ENCODE data around the gene TMEM8B.

TMEM8B gene

DNA sequence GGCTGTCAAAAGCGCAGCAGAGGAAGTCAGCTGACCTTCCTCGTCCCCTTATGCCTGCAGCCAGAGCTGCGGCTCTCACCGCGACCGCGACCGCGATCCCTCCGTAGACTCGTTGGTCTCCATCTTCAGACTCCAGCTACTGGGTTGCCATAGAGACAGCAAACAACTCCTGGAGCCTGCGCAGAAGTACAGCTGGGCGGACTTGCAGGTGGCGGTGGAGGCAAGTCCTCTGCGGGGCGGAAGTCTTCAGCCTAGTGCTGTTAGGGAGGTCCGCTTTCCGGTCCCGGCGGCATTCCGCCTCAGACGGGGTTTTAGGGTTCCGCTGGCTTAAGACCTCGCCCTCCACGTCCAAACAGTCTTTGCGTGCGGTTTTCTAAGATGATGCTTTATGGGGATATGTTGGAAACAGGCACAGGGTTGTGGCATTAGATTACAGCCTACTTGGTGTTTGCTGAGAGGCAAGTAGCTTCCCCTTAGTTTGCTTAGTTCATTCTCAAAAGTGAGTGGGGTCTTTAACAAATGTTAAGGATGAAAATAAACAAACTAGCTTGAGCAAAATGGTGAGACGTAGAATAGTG is 16.9 kb upstream of the TMEM8B start, which contains the start of gene SPAG8:
Gene SPAG8 (minus strand): TSS at position 238 of the 578 bp plus-strand sequence. CDS start 115 bp downstream, at position 123.
- DNase-seq, result peak; percentile 90

DNA sequence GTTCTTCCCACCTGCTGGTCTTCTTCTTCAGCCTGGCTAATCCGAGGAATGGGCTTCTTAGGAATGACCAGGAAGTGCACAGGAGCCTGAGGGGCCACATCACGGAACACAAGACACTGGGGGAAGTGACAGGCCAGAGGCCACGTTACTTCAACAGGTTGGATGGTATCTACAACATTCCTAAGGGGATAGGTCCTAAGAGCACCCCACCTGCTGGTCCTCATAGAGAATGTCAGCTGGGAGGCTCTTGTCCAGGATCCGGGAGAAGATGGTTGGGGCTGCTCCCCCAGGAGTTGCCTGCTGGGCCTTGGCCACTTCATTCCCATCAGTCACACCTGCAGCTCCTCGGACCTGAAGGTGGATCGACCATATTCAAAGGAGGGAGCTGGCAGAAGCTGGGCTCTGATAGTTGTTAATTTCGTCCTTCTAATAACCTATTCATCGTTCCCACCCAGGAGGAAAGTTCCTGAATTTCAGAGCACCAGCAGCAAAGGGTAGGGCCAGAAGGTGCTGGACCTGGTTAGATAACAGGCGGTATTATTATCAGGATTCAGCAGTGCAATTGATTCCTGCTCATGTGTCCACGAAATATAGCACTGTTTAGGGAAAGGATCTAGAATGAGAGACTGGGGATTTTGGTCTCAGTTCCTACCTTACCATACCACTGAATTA is 15.5 kb upstream of the TMEM8B start:
- DNase-seq, result no peak

DNA sequence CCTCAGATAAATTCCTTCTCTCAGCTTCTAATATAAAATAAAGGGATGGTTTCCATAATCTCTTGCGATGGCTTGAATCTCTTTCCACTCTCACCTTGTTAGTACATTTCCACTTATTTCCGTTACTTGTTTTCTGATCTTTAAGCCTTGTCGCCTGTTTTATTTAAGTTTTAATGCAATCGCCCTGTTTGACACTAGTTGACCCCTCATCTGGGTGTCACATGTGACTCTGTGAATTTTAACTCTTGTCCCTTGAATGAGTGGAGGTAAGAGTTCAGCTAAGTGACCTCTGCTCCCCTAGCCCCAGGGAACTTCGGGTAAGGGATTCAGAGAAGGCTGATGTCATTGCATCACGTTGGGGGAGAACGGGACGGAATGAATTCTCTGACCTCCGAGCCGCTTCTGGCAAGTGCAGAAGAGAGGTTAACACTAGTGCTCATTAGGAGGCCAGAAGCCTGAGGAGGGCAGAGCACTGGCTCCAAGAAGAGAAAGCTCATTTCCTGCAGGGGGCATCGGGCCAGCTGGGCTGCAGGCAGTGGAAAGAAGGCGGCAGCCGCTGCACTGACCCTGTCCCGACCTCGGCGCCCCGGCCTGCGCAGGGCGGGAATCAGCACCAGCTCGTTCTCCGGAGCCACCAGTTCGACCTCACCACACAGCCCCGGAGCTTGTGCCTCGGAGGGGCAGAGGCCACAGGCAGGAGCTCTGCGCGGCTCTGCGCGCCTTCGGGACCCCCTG is 14.8 kb upstream of the TMEM8B start:
- DNase-seq, result no peak

DNA sequence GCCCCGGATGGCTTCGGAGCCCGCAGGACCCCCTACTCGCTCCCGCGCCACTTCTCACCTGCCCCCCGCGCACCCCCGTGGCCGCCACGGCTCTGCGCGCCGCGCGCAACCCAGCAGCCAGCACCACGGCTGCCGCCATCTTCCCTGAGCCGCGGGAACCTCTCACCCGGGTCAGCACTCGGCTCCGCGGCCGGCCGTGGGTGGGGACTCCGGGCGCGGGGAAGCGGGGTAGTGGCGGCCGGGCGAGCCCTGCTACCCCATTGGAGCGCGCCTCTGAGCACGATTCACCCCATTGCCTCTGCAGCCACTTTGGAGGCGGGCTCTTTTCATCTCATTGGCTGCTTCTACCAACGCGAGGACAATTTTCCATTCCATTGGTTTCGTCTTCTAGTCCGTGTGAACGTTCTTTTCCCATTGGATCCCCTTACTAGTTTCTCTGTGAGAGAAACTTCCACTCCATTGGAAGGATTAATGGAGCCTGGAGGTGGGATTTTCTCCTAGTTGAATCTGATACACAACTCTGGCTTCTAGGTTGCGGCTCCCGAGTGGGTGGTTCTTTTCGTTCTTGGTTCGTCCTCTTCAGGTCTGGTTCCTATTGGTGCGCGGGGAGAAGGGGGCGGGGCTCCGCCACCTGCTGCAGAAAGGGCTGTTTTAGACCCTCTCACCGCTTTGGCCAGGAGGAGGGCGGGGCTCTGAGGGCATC is 14.0 kb upstream of the TMEM8B start, which contains the start of gene HINT2:
Gene HINT2 (minus strand): TSS at position 202 of the 703 bp plus-strand sequence. CDS start 63 bp downstream, at position 139.
- DNase-seq, result peak; percentile 89

DNA sequence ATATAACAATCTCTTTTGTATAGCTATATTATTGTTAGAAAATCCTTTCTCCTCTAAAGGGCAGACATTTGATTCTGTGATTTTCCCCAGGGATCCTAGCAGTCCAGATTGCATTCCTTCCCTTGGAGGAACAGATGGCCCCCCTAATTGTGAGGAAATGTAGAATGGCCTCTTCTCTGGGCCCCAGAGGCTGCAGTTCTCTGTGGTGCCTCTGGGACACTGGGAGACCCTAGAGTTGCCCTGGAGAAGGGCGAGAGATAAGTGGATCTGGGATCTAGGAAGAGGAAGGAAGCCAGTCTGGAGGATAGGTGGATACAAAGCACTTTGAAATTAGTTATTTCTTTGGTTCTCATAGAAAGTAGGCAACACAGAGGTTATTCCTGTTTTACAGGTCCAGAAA is 12.3 kb upstream of the TMEM8B start:
- DNase-seq, result no peak

DNA sequence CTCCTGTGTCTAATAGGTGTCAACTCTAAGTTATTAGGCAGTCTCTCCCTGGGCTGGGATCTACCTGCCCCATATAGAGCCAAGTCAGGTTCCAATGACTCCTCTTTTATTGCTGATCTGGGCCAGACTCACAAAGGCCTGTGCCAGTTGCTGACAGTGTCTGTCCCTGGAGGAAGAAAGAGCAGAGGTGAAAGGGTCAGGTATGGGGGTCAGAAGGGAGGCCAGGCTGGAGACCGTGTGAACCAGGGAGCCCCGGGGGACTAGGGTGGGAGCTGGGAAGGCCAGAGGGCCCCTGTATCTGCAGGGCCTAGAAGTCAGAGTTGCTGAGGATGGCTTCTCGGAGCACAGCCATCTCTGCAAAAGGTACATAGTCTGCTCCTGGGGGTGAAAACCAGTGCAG is 10.7 kb upstream of the TMEM8B start:
- no peak for DNase-seq

DNA sequence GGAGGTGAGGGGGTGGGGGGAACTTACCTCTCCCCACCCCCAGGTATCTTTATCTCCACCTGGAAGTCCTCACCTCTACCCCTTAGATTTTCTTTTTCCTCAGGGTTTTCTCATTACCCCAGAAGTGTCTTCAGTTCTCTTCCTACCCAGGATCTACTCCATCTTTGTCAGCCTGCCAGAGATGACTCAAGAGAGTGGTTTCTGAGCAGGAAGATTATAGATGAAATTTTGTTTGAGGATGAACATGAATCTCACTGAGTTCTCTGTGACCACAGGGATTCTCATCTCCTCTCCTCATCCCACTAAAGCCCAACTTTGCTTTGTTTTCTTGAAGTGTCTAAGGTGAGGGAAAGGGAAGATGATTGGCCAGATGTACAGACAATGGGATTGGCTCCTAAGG is 9.0 kb upstream of the TMEM8B start:
- no peak for DNase-seq

DNA sequence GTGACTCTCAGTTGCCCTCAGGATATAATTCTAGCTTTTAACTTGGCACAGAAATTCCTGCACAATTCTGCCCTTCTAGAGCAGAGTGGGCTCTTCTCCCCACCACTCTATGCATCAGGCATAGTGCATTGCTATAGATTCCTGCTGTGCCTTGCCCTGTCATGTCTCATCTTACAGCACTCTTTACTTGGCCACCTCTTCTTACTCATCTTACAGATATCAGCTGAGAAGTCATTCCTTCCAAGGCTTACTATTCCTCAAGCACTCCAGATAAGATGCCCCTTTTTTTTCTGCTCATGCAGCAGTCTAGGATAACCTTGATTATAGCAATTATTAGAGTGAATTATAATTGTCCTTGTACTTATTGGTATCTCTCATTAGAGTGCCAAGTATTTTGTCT is 6.1 kb upstream of the TMEM8B start:
- no peak for DNase-seq

DNA sequence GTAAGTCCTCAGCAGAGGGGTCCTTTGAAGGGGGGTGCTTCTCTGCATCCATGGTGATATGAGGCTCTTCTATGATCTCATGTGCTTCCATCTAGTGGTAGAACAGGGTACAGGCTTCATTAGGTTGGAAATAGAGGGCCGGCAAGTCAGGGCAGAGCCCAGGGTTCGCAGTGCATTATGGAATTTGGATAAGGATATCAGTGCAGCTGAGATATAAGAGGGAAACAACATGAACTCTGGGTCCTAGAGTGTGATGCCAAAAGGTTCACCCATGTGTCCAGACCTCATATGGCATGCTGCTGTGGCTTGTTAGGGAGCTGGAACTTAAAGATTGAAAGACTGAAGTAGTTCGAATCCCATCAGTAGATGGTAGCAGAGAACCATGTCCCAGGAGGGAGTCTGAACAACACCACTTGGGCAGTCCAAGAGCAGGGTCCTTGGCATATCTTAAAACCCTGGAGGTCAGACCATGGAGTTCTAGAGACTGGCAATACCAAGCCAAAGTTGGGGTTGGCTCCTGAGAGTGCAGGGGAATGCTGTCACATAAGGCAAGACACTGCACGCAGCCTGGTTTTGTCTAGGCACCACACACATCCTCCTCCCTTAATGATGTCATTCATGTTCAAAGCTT is 2.8 kb upstream of the TMEM8B start:
- DNase-seq, result no peak

DNA sequence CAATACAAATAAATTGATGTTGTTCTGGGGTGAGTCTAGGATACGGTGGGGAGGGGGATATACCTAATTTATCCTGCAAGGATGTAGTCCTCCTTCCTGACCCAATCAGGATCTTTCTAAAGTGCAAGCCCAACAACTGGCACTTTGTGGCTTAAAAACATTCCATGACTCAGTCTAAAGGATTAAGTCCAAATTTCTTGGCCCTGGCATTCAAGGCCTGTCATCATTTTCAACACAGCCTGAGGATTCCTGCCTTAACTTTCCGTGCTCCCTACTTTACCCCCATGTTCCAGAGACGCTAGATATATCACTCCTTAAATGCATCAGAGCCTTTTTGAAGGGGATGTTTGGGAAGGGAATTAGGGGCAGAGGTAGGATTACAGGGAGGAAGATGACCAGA is 1.5 kb upstream of the TMEM8B start:
- DNase-seq, result no peak

DNA sequence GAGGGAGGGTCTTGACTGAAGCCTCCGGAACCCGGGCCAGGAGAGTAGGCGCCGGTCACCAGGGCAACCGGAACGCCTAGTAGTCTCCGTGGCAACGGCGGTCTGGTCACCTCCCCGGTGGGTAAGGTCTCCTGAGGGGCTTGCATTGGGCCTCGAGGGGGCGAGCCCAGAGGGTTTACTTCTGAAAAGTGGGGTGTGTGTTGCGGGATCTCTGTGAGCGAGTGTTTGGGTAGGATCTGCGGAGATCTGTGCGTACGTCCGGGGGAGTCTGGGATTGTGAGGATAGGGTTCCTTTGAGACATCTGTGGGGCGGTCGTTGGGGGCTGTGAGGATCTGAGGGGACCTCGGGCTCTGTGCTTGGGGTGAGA is 328 bp upstream of the TMEM8B start, which contains the start of gene FAM221B:
Gene FAM221B (minus strand): TSS at position 17 of the 368 bp plus-strand sequence. CDS start 2,571 bp downstream, outside the sequence.
- DNase-seq, result no peak

DNA sequence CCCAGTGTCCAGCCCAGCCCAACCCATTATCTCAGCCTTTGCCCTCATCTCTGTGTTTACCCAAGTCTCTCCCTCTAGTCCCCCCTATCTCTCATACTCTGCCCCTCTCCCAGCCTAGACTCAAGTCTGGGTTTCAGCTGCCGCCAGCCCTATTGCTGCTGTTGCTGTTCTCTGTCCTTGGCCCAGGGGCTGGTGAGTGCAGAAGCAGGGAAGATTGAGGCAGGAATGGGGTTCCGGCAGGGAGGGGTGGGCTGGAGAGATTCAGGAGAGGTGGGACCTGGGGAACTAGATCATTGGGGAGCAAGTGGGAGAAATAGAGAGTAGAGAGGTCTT is 702 bp downstream of the TMEM8B start:
- DNase-seq, result no peak

DNA sequence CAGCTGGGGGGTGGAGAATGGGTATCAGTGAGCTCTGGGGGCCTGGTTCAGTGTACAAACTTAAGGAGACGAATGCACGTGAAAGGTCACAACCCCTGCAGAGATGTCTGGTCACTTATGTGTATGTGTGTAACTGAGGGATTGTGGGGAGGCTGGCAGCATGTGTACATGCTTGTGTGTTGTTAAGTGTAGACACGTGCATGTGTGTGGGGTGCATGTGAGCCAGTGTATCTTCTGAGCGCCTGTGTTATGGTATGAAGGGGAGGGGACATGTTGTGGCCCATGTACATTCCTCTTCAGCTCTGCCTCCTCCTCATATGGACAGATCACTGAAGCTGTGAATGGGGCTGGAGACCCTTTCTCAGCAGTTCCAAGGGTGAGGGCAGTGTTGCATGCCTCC is 2.0 kb downstream of the TMEM8B start:
- no peak for DNase-seq

DNA sequence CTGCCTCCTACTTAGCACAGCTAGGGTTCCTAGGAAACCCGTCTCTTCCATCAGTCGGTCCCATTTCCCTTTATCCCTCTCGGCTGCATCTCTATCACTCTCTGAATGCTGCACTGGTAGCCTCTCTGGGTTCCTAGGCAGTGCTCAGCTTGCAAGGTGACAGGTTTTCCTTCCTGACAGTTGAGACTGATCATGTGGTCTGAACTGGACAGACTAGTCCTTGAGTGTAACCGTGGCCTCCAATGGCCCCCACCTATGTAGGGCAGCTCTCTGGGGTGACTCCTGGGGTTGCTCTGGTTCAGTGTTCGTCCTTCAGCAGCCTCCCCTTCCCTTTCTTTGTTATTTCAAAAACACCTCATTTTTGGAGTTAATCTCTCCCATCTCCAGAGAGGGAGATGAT is 3.8 kb downstream of the TMEM8B start:
- DNase-seq, result no peak

DNA sequence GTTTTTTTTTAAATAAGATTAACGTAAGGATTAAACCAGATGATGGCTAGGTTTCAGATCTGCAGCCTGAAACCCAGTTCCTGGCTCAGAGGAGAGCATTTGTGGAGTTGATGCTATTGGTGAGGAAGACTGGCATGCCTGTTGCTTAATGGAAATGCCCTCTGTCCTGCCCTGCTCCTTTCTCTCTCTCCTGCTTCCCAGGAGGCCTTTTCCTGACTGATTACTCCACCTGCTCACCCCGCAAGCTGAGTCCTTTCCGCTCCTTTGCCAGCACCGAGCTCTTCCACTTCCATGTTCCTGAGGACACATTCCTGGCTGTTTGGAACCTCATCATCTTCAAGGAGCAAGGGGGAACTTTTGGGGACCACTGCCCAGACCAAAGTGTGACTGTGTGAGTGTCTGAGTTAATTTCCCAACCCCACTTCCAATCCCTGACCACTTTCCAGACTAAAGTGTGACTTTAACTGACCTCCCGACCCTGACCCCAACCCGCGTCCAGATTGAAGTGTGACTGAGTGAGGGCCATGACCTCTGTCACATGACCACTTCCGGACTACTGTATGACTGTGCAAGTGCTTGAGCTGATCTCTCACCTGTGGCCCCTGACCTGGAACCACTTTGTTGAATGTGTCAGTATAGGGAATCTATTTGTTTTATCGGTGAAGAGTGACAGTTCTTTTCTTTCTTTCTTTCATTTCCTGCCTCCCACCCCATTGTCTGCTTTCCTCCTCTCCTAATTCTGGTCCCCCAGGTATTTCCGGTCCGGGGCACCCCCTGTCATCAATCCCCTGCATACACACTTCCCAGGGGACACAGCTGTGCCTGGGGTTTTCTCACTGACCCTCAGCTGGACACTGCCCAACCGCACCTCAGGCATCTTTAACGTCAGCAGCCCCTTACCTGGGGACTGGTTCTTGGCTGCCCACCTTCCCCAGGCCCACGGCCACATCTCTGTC is 5.5 kb downstream of the TMEM8B start:
- no peak for DNase-seq

DNA sequence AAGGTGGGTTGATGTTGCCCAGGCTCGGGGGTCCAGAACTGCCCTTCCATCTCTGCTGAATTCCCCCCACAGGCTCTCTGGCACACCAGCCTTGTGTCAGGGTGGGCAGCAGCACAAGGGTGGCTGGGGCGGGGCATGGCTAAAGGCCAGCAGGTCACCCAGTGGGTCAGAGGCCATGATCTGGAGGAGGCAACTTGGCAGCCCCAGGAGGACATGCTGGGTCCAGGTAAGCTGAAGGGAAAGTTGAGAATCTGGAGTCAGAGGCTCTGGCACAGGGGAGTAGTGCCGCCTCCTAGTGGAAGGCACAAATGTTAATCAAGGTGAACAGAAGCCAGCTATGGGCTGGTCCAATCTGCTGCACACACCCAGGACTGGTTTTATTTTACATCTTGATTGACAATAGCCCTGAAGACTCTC is 6.2 kb downstream of the TMEM8B start:
- no peak for DNase-seq

DNA sequence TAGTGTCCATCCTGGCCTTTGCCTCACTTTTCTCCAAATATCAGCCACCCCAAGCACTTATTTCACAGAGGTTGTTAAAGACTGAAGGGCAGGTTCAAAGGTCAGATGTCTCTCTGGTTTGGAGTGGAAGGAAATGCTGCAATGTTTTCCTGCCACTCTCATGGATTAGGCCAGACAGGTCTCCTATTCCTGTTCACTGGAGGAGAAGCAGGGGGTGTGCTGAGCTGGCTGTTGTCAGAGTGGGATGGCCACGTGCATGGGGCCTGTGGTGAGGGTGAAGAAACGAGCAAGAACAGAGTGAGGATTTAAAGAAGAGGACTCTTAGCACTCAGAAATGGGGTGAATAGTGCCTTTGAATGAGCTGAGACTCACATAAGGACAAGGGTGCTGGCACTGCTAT is 6.7 kb downstream of the TMEM8B start:
- no peak for DNase-seq

DNA sequence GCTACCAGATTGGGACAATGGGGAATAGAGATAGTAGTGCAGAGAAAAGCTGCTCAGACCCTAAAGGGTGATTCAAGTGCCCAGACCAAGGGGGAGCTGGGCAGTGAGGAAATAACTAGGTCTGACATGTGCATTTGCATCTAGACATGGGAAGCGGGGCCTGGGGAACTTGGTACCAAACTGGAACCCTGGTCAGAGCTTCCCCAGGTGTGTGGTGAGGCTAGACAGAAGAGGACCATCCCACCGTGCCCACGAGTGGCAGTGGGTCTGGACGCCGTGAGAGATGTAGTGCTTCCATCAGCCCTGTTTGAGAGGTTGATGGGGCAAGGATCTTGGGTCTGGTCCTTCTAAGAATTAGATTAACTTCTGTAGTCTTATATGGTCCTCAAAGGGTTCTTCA is 7.6 kb downstream of the TMEM8B start:
- DNase-seq, result no peak

DNA sequence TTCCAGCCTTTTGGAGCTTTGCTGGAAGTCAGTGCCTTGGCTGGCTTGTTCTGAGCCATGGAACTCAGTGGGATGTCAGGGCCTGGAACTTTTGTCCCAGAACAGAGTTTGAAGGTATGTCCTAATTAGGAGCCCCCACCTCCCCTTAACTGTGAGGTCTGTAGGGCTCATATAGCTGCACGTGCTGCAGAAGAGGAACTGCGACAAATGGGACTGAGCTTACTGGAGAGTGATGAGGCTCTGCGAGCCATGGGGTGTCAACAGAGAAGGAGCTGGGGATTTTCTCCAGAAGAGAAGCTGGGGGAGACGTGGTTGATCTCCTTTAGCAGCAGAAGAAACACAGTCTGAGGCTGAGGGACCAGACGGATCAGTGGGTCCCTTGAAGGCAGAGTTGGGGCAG is 10.9 kb downstream of the TMEM8B start:
- DNase-seq, result no peak

DNA sequence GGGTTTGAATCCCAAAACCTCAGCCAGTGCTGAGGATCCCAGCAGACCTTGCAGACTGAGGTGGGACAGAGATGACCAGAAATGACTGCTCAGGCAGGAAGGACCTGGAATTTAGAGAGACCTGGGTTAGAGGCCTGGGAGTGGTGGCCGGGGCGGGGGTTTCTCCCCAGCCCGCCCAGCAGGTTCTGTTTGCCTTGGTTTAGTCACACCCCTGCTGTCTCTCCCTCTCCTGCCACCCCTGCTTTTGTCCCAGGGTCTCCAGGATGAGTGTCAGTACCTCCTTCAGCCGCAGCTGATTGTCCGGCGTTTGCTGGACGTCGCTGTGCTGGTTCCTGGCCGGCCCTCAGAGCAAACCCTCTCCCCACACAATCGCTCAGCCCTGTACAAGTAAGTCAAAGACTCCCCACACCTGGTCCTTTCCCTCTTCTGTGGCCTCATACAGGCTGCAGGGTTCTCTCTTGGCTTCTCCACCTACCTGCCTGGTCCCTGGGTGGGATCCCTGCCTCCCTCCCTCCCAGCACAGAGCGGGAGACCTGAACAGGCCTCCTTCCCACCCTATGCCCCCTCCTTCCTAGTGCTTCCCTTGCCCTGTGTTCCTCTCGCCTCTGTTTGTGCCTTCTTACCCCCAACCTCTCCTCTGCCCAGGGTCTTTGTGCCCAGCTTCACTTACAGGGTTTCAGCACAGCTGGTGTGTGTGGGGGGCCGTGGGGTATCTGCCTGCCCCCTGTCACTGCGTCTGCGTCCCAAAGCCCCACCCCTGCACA is 12.0 kb downstream of the TMEM8B start:
- DNase-seq, result no peak

DNA sequence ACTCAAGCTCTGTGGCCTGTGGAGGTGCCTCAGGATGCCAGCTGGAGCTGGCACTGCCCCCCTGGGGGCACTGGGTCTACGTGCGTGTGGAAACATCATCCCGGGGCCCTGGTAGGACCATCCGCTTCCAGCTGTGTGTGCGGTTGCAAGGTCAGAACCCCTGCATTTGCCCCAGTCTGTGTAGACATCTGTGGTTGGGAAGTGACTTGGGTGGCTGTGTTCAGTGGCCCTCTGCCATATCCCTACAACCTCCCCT is 12.5 kb downstream of the TMEM8B start:
- DNase-seq, result no peak

Measured in SIG-M5 (cell line).